Ectodermal cell (in vitro differentiated cells): Measurements from ENCODE around the gene SPEM2.
A peak's percentile ranks its signal among the peaks of the same experiment; 100 is the strongest.

Experiments
- H3K27ac ChIP-seq: 2 replicates; pipeline ENCODE4 v1.7.0; 2013; ENCODE audit warnings: mild to moderate bottlenecking, low read depth, low read length; ENCODE audit not compliant: insufficient read depth, poor library complexity, severe bottlenecking
- H3K27me3 ChIP-seq: 2 replicates; pipeline ENCODE4 v1.7.0; 2013; ENCODE audit warnings: mild to moderate bottlenecking, low read length; ENCODE audit not compliant: insufficient read depth, control insufficient read depth, poor library complexity, severe bottlenecking
- H3K36me3 ChIP-seq: one replicate; pipeline ENCODE4 v1.7.0; 2013; ENCODE audit warnings: low read length; ENCODE audit not compliant: control insufficient read depth, insufficient read depth
- H3K4me1 ChIP-seq: one replicate; pipeline ENCODE4 v1.7.0; 2013; ENCODE audit warnings: low read length; ENCODE audit not compliant: control insufficient read depth, insufficient read depth
- H3K4me3 ChIP-seq: 2 replicates; pipeline ENCODE4 v1.7.0; 2013; ENCODE audit warnings: low read depth, low read length, control low read depth; ENCODE audit not compliant: insufficient read depth
- H3K9me3 ChIP-seq: 2 replicates; pipeline ENCODE4 v1.7.0; 2013; ENCODE audit warnings: mild to moderate bottlenecking, low read length, moderate library complexity; ENCODE audit not compliant: control insufficient read depth
- WGBS, 2 experiments: methylation state at CpG; one replicate each; pipeline ENCODE4 v1.1.7; 2013; ENCODE audit warnings: missing lambda C conversion rate in 2 of 2; 5-methylcytosine and 5-hydroxymethylcytosine counted together

SPEM2 gene

DNA sequence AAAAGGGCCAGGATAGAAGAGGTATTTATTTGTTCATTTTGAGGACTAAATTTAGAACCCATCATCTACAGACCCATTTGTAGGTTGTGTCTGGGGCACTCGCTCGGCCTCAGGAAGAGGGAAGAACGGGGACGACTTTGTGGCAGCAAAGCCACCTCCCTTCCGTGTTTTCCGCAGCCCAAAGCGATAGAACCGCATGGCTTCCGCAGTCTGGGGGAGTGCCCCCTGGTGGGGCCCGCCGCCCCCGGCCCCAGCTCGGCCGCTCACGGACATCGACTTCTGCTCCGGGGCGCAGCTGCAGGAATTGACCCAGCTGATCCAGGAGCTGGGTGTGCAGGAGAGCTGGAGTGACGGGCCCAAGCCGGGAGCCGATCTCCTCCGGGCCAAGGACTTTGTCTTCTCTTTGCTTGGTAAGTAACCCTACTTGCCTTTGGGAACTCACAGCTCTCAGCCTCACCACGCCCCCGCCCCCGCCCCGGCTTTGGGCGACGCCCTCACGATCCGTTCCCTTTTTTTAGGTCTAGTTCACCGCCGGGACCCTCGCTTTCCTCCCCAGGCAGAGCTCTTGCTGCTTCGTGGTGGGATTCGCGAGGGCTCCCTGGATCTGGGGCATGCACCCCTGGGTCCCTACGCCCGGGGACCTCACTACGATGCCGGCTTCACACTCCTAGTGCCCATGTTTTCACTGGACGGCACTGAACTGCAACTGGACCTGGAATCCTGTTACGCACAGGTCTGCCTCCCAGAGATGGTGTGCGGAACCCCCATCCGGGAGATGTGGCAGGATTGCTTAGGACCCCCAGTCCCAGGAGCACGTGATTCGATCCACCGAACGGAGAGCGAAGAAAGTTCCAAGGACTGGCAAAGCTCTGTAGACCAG is 10.5 kb downstream of the SPEM2 start:
- peak overlapping the region; percentile 57 for H3K4me3 ChIP-seq
- H3K9me3 ChIP-seq = no peaks in the 10 kb centered on the region
- WGBS, 2 experiments = 5% methylated on average over 49 of the region's 49 CpGs
- H3K36me3 ChIP-seq = no peaks in the 10 kb centered on the region
- peaks cover 16% of the 10 kb centered on the region for H3K4me1 ChIP-seq
- H3K27ac ChIP-seq = no peak overlapping the region
- H3K27me3 ChIP-seq = peaks cover 48% of the 10 kb centered on the region

DNA sequence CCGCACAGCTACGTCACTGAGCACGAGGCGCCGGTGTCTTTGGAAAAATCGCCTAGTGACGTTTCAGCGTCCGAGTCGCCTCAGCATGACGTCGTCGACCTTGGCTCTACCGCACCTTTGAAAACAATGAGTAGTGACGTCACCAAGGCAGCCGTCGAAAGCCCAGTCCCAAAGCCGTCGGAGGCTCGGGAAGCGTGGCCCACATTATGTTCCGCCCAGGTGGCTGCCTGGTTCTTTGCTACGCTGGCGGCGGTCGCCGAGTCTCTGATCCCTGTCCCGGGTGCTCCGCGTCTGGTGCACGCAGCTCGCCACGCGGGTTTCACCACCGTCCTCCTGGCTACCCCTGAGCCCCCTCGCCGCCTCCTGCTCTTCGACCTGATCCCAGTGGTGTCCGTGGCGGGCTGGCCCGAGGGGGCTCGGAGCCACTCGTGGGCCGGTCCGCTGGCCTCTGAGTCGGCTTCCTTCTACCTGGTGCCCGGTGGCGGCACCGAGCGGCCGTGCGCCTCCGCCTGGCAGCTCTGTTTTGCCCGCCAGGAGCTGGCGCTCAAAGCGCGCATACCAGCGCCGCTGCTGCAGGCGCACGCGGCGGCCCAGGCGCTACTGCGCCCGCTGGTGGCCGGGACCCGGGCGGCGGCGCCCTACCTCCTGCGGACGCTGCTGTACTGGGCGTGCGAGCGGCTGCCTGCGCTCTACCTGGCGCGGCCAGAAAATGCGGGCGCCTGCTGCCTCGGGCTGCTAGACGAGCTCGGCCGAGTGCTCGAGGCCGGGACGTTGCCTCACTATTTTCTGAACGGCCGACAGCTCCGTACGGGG is 11.3 kb downstream of the SPEM2 start:
- H3K4me3 ChIP-seq = peak overlapping the region; percentile 41
- H3K36me3 ChIP-seq = no peaks in the 10 kb centered on the region
- H3K4me1 ChIP-seq = peaks cover 22% of the 10 kb centered on the region
- 2 to 3% methylated on average over 92 of the region's 92 CpGs for WGBS, 2 experiments
- no peaks in the 10 kb centered on the region for H3K9me3 ChIP-seq
- H3K27ac ChIP-seq = no peak overlapping the region
- H3K27me3 ChIP-seq = peaks cover 55% of the 10 kb centered on the region

DNA sequence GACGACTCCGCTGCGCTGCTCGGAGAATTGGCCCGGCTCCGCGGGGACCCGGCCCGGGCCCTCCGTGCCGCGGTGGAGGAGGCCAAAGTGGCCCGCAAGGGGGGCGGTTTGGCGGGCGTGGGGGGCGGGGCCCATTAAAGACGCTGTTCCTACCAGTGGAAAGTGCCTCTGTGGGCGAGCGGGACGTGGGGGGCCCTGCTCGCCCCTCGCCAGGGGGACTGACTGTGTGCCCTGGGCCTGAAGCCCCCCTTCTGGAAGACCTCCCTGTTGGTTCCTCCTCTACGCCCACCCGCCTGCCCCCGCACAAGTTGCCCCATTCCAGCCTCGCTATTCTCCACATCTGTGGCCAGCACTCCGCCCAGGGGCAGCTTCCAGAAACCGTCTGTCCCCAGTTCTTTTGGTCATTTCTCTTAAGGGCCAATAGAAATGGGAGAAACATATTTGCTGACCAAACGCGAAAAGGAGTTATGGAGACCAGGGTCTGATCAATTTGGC is 12.0 kb downstream of the SPEM2 start:
- Histone ChIP-seq H3K36me3 (no peaks in the 10 kb centered on the region), H3K27ac (no peak overlapping the region), H3K4me3 (peak overlapping the region; percentile 41), H3K4me1 (peaks cover 22% of the 10 kb centered on the region), H3K27me3 (peaks cover 59% of the 10 kb centered on the region), H3K9me3 (no peaks in the 10 kb centered on the region)
- WGBS, 2 experiments = 8 to 10% methylated on average over 31 of the region's 31 CpGs

DNA sequence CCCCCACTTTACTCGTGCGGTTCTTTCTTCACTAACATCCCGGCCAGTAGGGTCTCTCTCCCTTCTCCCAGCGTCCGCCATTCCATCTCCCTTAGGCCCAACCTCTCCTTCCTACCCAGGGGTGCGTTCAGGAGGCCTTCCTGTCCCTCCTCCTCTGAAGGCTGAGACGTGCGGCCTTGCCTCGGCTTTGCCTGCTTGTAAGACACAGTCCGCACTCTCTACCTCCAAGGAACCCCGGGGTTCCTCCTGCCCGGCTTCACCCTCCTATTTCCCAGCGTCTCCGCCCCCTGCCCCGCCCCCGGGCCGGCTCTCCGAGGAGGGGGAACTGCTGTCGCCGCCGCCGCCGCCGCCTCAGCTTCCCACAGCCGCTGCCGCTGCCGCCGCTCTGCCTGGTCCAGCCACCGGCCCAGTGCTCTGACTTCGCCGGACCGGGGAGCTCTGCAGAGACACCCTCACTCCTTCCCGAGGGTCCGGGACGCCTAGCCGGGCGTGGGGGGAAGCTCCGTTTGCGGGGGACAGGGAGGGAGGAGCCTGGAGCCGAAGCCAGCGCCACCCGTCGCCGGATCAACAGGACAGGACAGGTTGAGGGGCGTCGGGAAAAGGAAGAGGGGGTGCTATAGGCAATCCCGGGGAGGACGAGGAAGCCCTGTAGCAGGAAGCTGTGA is 12.7 kb downstream of the SPEM2 start:
- H3K27me3 ChIP-seq = peaks cover 61% of the 10 kb centered on the region
- H3K9me3 ChIP-seq = no peaks in the 10 kb centered on the region
- peaks cover 22% of the 10 kb centered on the region for H3K4me1 ChIP-seq
- peak overlapping the region; percentile 41 for H3K4me3 ChIP-seq
- no peaks in the 10 kb centered on the region for H3K36me3 ChIP-seq
- WGBS, 2 experiments = 2% methylated on average over 48 of the region's 48 CpGs
- no peak overlapping the region for H3K27ac ChIP-seq

DNA sequence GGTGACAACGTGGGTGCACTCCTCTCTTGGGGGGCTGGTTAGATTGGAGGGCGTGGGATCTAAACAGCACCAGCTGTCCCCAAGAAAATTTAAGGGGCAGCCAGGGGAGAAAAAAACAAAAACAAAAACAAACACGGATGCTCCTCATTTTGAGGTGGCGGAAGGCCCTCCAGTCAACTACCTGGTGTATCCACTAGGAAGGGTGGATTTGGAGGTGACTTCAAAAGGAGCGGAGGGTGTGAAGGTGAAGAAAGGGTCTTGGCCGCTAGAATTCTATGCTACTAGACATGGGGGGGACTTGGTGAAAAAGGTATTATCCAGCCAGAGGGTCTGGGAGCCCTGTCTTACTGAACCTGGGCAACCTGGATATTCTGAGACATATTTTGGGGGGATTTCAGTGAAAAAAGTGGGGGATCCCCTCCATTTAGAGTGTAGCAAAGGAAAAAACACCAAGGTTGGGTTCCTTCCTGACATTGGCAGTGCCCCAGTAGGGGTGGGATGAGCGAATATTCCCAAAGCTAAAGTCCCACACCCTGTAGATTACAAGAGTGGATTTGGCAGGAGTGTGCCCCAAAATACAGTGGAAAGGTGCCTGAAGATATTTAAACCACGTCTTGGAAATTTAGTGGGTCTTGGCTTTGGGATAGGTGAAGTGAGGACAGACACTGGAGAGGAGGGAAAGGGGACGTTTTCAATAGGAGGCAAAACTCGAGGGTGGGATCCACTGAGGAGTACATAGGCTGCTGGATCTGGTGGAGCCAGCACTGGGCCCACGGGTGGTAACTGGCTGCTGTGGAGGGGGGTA is 13.4 kb downstream of the SPEM2 start:
- H3K27me3 ChIP-seq = peaks cover 62% of the 10 kb centered on the region
- WGBS, 2 experiments = 28 to 31% methylated on average over 11 of the region's 11 CpGs

DNA sequence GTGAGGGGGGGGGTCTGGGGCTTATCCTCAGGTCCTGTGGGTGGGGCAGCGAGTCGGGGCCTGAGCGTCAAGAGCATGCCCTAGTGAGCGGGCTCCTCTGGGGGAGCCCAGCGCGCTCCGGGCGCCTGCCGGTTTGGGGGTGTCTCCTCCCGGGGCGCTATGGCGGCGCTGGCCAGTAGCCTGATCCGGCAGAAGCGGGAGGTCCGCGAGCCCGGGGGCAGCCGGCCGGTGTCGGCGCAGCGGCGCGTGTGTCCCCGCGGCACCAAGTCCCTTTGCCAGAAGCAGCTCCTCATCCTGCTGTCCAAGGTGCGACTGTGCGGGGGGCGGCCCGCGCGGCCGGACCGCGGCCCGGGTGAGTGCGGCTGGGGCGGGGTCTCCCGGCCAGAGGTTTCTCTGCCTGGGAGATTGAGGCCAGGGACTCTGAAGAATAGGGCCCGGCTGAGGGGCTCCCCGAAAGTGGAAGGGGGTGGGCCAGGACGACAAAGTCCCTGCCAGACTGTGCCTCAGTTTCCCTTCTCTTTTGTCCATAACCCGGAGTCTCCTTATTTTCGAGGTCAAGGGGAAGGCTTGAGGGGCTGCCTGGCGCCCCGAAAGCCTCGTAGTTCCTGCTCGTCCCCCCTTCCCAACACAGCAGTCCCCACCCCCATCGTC is 14.2 kb downstream of the SPEM2 start, which contains the start of gene FGF11:
Gene FGF11 (plus strand): TSS at position 51 of the 651 bp plus-strand sequence. CDS start 109 bp downstream, at position 160.
- no peaks in the 10 kb centered on the region for H3K36me3 ChIP-seq
- WGBS, 2 experiments = 1 to 2% methylated on average over 50 of the region's 50 CpGs
- peak within 1 kb of the TSS; percentile 79 for H3K27ac ChIP-seq
- H3K9me3 ChIP-seq = no peaks in the 10 kb centered on the region
- H3K27me3 ChIP-seq = peaks cover 69% of the 10 kb centered on the region
- peak within 1 kb of the TSS; percentile 74 for H3K4me3 ChIP-seq
- H3K4me1 ChIP-seq = peaks cover 27% of the 10 kb centered on the region

More for the DNA sequence above, 13.4 kb downstream of the SPEM2 start:
- peak overlapping the region; percentile 41 for H3K4me3 ChIP-seq
- peaks cover 22% of the 10 kb centered on the region for H3K4me1 ChIP-seq
- H3K36me3 ChIP-seq = no peaks in the 10 kb centered on the region
- H3K9me3 ChIP-seq = no peaks in the 10 kb centered on the region
- no peak overlapping the region for H3K27ac ChIP-seq

DNA sequence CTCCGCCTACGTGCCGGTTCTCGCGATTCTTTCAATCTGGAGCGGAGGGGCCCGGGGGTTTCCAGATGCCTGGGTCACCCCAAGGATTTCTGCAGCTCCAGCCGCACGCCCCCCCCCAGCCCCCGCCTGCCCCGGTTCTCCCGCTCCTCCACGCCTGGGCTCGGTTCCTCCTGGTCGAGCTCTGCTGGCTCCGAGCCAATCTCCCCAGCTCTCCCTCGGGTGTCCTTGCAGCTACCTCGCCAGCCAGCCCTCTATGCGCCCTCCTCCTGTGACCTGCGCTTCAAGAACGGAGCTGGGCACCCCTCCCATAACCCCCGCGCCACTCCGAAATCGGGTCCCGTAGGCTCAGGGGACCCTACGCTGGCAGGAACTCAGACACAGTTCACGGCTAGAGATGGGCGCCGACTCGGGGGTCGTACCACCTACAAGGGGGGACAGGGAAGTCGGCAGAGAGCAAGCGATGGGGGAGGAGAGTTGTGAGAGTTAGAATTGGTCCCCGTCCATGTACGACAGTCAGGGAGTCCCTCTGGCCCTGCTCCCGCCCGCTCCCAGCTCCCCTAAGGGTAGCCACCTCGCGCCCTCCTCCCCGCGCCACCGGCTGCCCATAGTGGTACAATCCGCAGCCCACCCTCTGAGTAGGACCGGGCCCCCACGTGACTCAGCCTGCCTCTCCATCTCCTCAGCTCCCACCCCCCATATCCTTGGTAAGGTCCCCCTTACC is 14.9 kb downstream of the SPEM2 start:
- no peaks in the 10 kb centered on the region for H3K9me3 ChIP-seq
- no peaks in the 10 kb centered on the region for H3K36me3 ChIP-seq
- H3K27me3 ChIP-seq = peaks cover 68% of the 10 kb centered on the region
- peak overlapping the region; percentile 74 for H3K4me3 ChIP-seq
- 0% methylated on average over 46 of the region's 46 CpGs for WGBS, 2 experiments
- peak overlapping the region; percentile 79 for H3K27ac ChIP-seq
- peaks cover 27% of the 10 kb centered on the region for H3K4me1 ChIP-seq

DNA sequence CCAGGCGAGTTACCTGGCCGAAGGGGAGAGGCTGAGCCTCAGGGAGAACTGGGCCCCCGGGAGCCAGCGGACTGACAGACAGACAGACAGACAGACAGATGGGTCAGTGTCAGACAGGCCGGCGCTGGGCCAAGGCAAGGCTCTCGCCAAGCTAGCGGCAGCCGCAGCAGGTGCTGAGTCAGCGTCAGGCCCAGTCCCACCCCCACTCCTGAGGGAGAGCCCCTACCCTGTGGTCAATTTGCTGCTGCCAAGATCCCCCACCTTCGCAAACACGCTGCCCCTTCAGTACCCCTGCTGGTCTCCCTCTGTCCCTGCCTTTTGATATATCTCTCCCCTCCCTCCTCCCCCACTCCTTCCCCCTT is 15.4 kb downstream of the SPEM2 start:
- H3K9me3 ChIP-seq = no peaks in the 10 kb centered on the region
- peaks cover 27% of the 10 kb centered on the region for H3K4me1 ChIP-seq
- 0 to 1% methylated on average over 12 of the region's 12 CpGs for WGBS, 2 experiments
- peaks cover 63% of the 10 kb centered on the region for H3K27me3 ChIP-seq
- no peak overlapping the region for H3K27ac ChIP-seq
- no peaks in the 10 kb centered on the region for H3K36me3 ChIP-seq
- peak overlapping the region; percentile 74 for H3K4me3 ChIP-seq
